SK-N-MC (cell line): ENCODE measurements around the gene CACNG4.

Experiments used
- EZH2 ChIP-seq: fragments of 200-600 bp; sonication (generic); IDR thresholded peaks from one replicate; pipeline ENCODE4 v1.6.1; 2017; ENCODE audit warnings: antibody characterized with exemption
- POLR2AphosphoS5 ChIP-seq: IDR thresholded peaks from 2 replicates; pipeline ENCODE4 v1.6.1; 2012; ENCODE audit warnings: mild to moderate bottlenecking, low read depth, low read length, borderline replicate concordance

DNA sequence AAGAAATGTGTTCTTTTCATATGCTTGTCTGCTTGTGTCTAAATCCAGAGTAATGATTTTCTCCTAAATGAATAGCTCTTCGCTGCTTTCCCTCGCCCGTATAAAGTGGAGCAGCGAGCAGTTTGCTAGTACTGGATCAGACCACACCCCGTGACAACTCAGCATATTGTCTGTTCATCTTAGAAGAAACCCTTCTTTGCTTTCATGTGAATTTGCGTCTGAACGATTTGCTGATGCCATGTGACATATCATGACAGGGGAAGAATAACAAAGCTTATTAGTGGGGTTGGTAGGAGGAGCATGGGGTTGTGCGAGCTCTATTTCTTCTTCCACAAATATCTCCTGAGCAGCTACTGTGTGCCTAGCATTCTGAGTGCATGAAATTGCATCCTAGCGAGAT is 44.1 kb upstream of the CACNG4 start:
- TF ChIP-seq POLR2AphosphoS5 (no peak), EZH2 (no peak)
